ENCODE measurements around the gene GALK2.

DNA sequence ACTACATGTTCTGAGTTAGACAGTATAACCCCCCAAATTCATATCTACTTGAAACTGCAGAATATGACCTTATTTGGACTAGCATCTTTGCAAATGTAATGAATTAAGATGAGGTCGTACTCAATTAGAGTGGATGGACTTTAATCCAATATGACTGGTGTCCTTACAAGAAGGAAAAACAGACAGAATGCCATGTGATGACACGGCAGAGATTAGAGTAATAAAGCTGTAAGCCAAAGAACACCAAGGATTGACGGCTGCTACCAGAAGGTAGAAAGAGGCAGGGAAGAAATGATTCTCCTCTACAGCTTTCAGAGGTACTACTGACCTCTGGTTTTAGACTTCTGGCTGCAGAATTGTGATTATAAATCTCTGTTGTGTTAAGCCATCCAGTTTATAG, 30.3 kb downstream of the GALK2 start:
- TF ChIP-seq, protein P1, sequence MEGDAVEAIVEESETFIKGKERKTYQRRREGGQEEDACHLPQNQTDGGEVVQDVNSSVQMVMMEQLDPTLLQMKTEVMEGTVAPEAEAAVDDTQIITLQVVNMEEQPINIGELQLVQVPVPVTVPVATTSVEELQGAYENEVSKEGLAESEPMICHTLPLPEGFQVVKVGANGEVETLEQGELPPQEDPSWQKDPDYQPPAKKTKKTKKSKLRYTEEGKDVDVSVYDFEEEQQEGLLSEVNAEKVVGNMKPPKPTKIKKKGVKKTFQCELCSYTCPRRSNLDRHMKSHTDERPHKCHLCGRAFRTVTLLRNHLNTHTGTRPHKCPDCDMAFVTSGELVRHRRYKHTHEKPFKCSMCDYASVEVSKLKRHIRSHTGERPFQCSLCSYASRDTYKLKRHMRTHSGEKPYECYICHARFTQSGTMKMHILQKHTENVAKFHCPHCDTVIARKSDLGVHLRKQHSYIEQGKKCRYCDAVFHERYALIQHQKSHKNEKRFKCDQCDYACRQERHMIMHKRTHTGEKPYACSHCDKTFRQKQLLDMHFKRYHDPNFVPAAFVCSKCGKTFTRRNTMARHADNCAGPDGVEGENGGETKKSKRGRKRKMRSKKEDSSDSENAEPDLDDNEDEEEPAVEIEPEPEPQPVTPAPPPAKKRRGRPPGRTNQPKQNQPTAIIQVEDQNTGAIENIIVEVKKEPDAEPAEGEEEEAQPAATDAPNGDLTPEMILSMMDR (IDR thresholded peaks at IDR 0.05): no peak
- no peak for TF ChIP-seq POLR2A (IDR thresholded peaks at IDR 0.05)
